Skeletal muscle satellite cell (primary cell): ENCODE results near the gene RASGEF1C.
"Not testable (repeated sequence)": the region's sequence is repeated elsewhere in the genome, so short reads cannot be mapped to it uniquely, and the experiment has no call there.

ENCODE experiments used
- H3K27me3 ChIP-seq: 2 replicates; pipeline ENCODE4 v1.7.0; 2013; ENCODE audit warnings: low read length; ENCODE audit not compliant: control insufficient read depth, insufficient read depth
- H3K36me3 ChIP-seq: 2 replicates; pipeline ENCODE4 v1.7.0; 2013; ENCODE audit warnings: mild to moderate bottlenecking, control low read depth, low read length; ENCODE audit not compliant: insufficient read depth
- H3K4me1 ChIP-seq: 2 replicates; pipeline ENCODE4 v1.7.0; 2013; ENCODE audit warnings: low read length; ENCODE audit not compliant: control insufficient read depth, insufficient read depth
- H3K4me2 ChIP-seq: 2 replicates; pipeline ENCODE4 v1.7.0; 2013; ENCODE audit warnings: mild to moderate bottlenecking, low read length
- H3K4me3 ChIP-seq: 2 replicates; pipeline ENCODE4 v1.7.0; 2013; ENCODE audit warnings: low read length
- H3K9ac ChIP-seq: 2 replicates; pipeline ENCODE4 v1.7.0; 2013; ENCODE audit warnings: mild to moderate bottlenecking, low read depth, low read length, moderate library complexity
- H3K9me3 ChIP-seq: replicated peaks from 2 replicates; pipeline ENCODE4 v1.7.0; 2013; ENCODE audit warnings: mild to moderate bottlenecking, control low read depth, low read length

The RASGEF1C gene

DNA sequence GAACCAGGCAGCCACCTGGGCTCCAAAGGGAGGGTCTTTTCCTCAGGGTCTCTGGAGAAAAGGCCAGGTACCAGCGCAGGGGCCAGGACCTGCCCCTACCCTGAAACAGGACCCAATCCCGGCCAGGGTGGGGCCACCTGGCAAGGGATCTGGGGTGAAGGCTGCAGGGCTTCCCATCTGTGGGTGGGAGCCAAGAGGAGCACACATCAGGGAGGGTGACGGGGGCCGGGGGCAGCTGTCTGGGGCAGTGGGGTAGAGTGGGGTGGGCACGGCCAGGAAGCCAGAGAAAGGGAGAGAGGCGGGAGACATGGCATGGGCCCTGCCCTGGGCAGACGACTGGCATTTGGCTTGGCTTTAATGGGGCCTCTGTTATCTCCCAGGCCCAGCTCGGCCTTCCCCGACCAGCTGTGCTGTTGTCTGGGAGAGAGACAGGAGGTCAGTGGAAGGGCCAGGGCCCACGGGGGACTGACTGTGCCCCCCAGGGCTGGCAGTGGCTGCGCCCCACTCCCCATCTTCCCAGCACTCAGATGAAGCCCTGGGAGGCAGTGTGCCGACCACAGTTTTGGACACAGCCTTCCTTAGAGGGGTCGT lies 80.2 kb downstream of the RASGEF1C start:
- Histone ChIP-seq H3K9me3 (no peaks in the 10 kb centered on the region), H3K4me3 (no peak overlapping the region), H3K9ac (no peak overlapping the region), H3K27me3 (peaks cover 65% of the 10 kb centered on the region), H3K36me3 (no peaks in the 10 kb centered on the region), H3K4me1 (peaks cover 4% of the 10 kb centered on the region), H3K4me2 (no peak overlapping the region)

DNA sequence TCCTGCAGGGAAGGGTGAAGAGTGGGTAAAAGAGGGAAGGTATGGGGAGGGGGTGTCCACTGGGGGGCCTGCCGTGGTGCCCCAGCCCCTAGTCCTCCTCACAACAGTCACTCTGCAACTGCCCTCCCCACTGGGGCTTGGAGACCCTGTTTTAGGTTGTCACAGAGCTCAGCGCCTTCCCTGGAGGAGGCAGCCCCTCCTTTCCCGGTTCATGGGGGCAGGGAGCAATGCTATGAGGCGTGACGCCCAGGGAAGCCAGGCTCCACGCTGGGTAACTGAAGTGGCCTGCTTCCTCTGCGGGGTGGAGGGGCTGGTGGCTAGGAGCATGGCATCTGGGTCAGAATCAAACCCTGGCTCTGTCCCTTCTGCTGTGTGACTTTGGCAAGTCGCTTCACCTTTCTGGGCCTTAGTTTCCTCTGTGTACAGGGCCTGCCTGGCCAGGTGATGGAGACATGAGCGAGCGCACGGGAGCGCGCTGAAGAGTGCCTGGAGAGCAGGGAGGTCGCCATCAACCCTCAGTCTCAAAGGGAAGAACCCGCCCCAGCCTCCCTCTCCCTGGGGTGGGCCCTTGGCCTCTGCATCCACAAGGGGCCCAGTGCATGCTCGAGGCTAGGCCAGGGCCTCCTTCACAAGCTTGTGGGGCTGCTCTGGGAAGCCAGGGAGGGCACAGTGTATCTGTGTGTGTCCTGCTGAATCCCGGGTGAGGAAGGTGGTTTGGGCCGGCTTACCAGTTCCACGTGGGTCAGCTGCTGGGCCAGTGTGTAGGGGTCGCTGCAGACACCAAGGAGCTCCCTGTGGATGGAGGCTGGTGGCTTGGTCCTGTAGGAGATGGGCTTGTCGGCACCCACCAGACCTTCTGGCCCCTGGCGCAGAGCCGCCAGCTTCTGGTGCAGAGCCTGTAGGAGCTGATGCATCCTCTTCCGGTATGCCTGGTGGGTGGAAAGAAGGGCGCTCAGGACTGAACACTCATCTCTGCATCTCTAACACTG lies 81.0 kb downstream of the RASGEF1C start:
- Histone ChIP-seq H3K27me3 (peaks cover 57% of the 10 kb centered on the region), H3K4me3 (no peak overlapping the region), H3K4me1 (peaks cover 4% of the 10 kb centered on the region), H3K4me2 (no peak overlapping the region), H3K9me3 (no peaks in the 10 kb centered on the region), H3K36me3 (no peaks in the 10 kb centered on the region), H3K9ac (no peak overlapping the region)

DNA sequence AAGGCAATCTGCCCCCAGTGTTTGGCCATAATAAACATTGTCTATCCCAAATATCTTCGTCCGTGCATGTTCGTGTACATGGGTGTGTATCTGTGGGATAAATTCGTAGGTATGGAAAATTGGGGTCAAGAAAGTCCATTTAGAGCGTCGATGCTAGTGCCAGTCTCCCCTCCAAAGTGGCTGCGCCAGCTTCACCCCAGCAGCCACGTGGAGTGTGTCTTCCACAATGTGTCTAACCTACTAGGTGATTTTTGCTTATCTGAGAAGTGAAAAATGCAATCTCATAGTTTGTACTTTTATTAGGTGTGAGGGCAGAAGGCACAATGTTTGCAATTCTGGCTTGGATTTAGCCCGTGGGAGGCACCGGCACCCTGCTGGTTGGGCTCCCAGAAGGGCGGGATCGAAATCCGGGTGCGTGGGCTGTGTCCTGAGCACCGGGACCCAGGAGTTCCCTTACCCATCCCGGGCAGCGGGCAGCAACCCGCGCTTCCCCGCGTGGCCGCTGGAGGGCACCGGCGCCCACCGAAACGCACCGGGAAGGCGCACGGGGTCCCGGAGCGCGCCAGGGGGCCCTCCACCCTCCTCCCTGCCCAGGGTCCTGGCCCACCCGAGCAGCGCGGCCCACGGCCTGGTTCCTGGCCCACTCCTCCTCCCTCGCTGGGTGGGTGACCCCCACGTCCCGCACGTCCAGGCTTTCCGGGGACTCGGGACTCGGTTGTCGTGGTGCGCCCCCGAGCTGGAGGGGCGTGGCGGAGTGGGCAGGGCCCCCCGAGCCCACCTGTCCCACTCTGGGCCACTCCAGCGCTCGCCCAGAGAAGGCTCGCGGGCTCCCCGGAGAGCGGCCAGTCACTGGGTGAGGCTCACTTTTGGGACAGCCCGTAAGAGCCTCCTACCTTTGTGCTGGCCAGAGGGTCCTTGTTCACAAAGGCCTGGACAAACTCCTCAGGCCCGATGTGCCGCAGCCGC lies 82.0 kb downstream of the RASGEF1C start:
- no peak overlapping the region for H3K4me3 ChIP-seq
- peaks cover 53% of the 10 kb centered on the region for H3K27me3 ChIP-seq

DNA sequence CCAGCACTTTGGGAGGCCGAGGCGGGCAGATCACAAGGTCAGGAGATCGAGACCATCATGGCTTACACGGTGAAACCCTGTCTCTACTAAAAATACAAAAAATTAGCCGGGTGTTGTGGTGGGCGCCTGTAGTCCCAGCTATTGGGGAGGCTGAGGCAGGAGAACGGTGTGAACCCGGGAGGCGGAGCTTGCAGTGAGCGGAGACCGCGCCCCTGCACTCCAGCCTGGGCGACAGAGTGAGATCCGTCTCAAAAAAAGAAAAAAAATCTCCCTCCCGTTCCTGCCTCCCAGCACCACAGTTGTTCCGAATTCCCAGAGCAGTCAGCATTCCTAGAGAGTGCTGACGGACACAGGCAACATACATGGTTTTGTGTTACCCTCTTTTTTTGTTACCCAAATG lies 82.9 kb downstream of the RASGEF1C start:
- H3K9ac ChIP-seq, H3K36me3 ChIP-seq, H3K4me1 ChIP-seq, H3K9me3 ChIP-seq, H3K4me2 ChIP-seq, H3K4me3 ChIP-seq: not testable (repeated sequence)
- peaks cover 50% of the 10 kb centered on the region for H3K27me3 ChIP-seq

More for the DNA sequence above, 82.0 kb downstream of the RASGEF1C start:
- no peaks in the 10 kb centered on the region for H3K36me3 ChIP-seq
- no peak overlapping the region for H3K9ac ChIP-seq
- H3K4me2 ChIP-seq: peak overlapping the region; percentile 58
- no peaks in the 10 kb centered on the region for H3K9me3 ChIP-seq
- H3K4me1 ChIP-seq: peaks cover 4% of the 10 kb centered on the region

DNA sequence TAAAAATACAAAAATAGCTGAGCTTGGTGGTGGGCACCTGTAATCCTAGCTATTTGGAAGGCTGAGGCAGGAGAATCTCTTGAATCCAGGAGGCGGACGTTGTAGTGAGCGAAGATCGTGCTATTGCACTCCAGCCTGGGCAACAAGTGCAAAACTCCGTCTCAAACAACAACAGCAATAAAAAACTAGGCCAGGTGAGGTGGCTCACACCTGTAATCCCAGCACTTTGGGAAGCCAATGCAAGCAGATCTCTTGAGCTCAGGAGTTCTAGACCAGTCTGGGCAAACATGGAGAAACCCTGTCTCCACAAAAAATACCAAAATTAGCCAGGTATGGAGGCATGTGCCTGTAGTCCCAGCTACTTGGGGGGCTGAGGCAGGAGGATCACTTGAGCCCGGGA lies 84.3 kb downstream of the RASGEF1C start:
- not testable (repeated sequence) for H3K4me1 ChIP-seq, H3K4me3 ChIP-seq, H3K9ac ChIP-seq, H3K36me3 ChIP-seq, H3K9me3 ChIP-seq, H3K4me2 ChIP-seq
- peaks cover 35% of the 10 kb centered on the region for H3K27me3 ChIP-seq

DNA sequence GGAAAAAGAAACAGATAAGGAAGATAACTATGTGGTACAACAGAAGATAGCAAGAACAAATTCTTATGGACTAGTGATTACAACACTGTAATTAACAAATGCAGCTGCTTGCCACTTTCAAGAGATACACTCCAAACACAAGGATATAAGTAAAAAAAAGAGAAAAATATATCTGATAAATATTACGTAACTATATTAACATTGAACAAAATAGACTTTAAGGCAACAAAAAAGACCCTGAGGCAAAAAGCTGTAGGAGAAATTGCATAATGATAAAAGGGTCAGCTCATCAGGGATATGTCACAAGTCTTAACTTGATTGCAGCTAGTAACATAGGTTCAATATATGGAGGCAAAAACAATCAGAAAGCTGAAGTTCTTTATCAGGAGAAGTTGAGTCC lies 86.1 kb downstream of the RASGEF1C start:
- H3K36me3 ChIP-seq: no peaks in the 10 kb centered on the region
- H3K9ac ChIP-seq: no peak overlapping the region
- no peak overlapping the region for H3K4me3 ChIP-seq
- peaks cover 4% of the 10 kb centered on the region for H3K4me1 ChIP-seq
- H3K27me3 ChIP-seq: peaks cover 23% of the 10 kb centered on the region
- H3K9me3 ChIP-seq: no peaks in the 10 kb centered on the region
- no peak overlapping the region for H3K4me2 ChIP-seq

DNA sequence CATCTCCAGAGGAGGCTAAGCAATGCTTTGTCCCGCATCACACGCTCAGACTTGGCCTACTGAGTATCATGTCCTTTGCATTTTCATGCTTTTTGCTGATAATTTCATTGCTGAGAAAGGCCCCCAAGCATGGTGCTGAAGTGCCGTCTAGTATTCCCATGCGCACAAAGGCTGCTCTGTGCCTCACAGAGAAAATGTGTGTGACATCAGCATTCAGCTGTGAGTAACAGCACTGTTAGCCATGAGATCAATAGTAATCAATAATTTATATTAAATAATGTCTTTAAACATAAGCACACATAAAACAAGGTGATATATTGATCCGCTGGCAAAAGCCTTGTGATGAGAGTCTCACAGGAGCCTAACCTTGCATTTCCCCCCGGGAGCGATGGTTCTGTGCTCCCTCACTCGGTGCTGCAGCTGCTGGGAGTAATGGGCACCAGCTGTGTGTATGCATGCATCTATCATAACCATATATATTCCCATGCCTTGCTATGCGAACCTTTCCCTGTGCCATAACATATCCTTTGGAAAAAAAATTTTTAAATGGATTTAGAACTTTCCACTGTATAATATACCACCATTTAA lies 87.1 kb downstream of the RASGEF1C start:
- Histone ChIP-seq H3K9me3 (no peaks in the 10 kb centered on the region), H3K4me3 (no peak overlapping the region)

DNA sequence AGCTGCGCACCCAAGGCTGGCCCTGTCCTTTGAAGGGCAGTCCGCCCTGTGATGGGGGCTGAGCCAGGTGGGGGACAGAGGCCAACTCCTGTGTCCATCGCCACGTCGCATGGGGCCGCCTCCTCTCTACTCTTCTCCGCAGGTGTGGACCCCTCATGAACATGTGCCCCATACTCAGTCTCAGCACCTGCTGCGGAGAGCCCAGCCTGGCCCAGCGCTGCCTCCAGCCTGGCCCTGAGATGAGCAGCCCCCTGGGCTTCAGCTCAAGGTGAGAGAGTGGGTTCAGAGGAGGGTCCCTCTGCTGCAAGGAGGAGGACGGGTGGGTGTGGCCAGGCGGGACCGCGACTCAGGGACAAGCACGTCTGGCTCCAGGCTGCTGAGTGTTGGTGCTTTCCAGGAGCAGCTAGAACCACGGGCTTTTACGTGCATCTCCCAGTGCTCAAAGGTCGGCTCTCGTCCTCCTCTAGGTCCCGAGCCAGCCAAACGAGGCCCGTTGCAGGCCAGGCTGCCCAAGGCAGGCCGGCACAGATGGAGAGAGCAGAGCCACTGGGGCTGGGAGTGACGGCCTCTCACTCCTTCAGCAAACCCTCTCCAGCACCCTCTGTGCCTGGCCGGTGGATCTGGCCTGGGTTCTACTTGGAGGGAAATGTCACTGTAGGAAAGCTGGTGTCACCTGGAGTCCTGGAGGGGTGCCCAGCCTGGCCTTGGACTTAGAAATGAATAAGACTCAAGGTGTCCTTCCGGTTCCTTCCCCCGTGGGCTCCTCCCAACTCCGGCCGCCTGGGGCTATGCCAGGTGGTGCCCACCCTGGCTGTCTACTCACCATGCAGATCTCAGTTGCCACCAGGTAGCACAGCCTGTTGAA lies 88.5 kb downstream of the RASGEF1C start:
- H3K9me3 ChIP-seq: no peaks in the 10 kb centered on the region
- no peaks in the 10 kb centered on the region for H3K4me1 ChIP-seq
- H3K36me3 ChIP-seq: no peaks in the 10 kb centered on the region
- H3K9ac ChIP-seq: no peak overlapping the region
- H3K4me3 ChIP-seq: no peak overlapping the region
- no peak overlapping the region for H3K4me2 ChIP-seq
- peaks cover 13% of the 10 kb centered on the region for H3K27me3 ChIP-seq

More for the DNA sequence above, 87.1 kb downstream of the RASGEF1C start:
- Histone ChIP-seq H3K27me3 (peaks cover 20% of the 10 kb centered on the region), H3K4me2 (no peak overlapping the region), H3K36me3 (no peaks in the 10 kb centered on the region), H3K9ac (no peak overlapping the region), H3K4me1 (peaks cover 3% of the 10 kb centered on the region)

DNA sequence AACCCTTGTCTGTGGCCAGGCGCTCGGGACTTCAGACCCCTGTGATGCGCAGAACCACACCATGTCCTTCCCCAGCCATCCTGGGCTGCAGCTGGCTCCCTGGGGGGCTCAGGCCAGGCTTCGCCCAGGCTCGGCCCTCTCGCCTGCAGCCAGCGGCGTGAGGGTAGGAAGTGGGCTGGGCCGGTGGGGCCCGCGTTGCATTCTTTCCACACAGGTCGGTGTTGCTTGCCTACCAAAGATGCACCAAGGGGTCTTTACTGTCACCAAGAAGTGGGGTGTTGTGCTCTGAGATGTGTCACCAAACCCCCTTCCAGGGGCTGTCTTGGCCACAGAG lies 89.1 kb downstream of the RASGEF1C start:
- H3K4me1 ChIP-seq: no peaks in the 10 kb centered on the region
- no peaks in the 10 kb centered on the region for H3K9me3 ChIP-seq
- no peaks in the 10 kb centered on the region for H3K36me3 ChIP-seq
- H3K4me3 ChIP-seq: no peak overlapping the region
- peaks cover 13% of the 10 kb centered on the region for H3K27me3 ChIP-seq
- H3K4me2 ChIP-seq: no peak overlapping the region
- H3K9ac ChIP-seq: no peak overlapping the region

DNA sequence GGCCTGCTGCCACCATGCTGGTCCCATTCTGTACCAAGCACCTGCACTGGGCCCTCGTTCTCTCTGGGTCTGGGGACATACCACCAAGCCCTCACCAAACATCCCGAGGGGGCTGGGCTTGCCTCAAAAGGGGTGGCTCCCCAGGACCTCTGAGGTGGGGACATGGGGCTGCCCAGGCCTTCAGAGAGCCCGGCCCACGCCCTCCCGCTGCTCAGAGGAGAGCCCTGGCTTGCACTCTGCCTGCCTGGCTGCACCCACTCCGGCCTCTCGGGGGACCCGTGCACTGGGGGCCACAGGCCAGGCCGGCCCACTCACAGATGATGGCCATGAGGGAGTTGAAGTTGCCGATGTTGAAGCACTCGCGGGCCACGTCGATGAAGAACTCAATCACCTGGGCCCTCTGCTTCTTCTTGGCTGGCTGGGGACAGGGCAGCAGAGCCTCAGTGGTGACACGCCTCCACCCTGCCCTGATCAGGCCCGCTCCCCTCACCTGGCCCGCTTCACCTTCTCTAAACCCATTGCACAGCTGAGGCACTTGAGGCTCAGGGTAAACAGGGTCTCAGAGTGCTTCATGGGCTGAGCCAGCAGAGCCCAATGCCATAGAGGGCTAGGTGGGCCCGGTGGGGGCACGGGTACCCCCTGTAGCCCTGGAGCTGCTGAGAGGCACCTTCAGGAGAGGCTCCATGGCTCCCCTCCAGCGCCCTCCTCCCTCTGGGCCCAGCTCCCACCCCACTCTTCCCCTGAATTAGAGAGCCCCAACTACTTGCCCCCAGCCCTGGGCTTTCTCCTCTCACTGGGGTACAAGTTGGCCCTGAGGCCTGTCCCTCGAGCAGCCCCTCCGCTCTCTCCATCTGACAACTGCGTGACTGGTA lies 89.7 kb downstream of the RASGEF1C start:
- no peaks in the 10 kb centered on the region for H3K36me3 ChIP-seq

More for the DNA sequence above, 89.7 kb downstream of the RASGEF1C start:
- Histone ChIP-seq H3K9me3 (no peaks in the 10 kb centered on the region), H3K9ac (no peak overlapping the region), H3K4me1 (no peaks in the 10 kb centered on the region), H3K27me3 (peaks cover 8% of the 10 kb centered on the region), H3K4me3 (no peak overlapping the region), H3K4me2 (no peak overlapping the region)
